Activated CD8-positive, alpha-beta memory T cell treated with anti-CD3 and anti-CD28 coated beads, Interleukin-2, amount 50 U/mL, for 1 hour (primary cell): ENCODE measurements around the gene HOXB6.
A peak's percentile ranks its signal among the peaks of the same experiment; 100 is the strongest.

Experiments
- DNase-seq: peaks from one replicate; pipeline ENCODE4 v3.0.0-alpha.2; 2020; ENCODE audit errors: extremely low read depth

HOXB6 gene

GRCh38 chr17:48621410-48622392 is 16.9 kb upstream of the HOXB6 start:
- DNase-seq, result no peak

DNA sequence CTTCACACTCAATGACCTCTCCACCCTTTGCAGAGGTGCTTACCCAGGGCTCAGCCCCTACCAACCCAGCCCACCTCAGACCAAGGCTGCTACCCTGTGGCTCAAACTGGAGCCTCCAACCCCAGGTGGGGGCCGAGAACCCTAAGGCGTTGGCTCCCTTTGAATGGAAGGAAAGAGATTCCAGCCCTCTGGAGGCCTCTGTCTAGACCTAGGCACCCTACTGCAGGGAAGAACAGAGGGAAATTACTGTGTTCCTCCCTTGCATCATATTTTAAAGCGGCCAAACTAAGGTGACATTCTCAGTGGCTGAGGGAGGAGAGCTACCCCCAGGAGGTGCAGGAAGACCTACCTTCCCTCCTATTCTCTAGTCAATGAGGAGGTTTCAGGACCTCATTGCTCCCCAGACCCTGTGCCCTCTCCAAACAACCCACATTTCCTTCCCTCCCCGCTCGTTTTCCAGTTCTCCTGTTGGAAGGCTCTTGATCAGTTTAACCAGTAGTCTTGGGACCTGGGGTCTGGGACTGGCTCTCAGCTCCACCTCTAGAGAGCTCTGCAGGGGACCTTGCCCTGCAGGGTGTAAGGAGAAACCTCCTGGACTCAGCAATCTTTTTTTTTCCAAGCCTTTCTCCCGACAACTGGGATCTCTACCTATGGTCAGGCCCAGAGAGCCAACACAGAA is 15.8 kb upstream of the HOXB6 start:
- DNase-seq, result no peak

- no peak for DNase-seq
Observed at GRCh38 chr17:48619826-48620449, 15.2 kb upstream of the HOXB6 start.

DNA sequence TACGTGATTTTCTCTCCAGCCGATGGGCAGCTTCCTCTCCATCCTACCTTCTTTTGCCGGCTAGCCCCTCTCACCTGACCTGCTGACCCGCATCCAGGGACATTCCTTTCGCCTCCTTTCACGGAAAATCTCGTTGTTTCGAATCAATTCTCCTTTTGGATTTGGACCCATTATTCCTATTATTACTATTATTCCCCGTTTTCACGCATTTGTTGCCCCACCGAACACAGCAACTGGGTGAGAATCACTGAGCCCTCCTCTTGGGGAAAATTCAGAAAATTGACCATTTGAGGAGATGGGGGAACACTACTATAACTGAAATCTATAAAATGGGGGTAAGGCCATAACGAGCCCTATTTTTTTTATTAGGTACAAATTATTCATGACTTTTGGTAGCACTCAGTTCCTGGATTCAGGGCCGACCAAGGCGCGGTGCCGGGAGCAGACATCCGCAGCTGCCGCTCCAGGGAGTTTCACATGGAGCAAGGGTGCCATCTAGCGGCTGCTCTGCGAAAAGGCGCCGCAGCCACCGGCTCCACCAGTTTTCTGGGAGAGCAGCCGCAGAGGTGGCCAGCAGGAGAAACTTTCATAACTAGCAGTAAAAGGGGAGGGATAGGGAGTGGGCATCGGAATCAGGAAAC is 13.6 kb upstream of the HOXB6 start:
- DNase-seq, result peak; percentile 47

- no peak for DNase-seq
Observed at GRCh38 chr17:48617471-48618255, 12.9 kb upstream of the HOXB6 start.

- DNase-seq, result no peak
Observed at GRCh38 chr17:48616717-48617470, 12.1 kb upstream of the HOXB6 start.

GRCh38 chr17:48615963-48616716 is 11.4 kb upstream of the HOXB6 start:
- no peak for DNase-seq

DNA sequence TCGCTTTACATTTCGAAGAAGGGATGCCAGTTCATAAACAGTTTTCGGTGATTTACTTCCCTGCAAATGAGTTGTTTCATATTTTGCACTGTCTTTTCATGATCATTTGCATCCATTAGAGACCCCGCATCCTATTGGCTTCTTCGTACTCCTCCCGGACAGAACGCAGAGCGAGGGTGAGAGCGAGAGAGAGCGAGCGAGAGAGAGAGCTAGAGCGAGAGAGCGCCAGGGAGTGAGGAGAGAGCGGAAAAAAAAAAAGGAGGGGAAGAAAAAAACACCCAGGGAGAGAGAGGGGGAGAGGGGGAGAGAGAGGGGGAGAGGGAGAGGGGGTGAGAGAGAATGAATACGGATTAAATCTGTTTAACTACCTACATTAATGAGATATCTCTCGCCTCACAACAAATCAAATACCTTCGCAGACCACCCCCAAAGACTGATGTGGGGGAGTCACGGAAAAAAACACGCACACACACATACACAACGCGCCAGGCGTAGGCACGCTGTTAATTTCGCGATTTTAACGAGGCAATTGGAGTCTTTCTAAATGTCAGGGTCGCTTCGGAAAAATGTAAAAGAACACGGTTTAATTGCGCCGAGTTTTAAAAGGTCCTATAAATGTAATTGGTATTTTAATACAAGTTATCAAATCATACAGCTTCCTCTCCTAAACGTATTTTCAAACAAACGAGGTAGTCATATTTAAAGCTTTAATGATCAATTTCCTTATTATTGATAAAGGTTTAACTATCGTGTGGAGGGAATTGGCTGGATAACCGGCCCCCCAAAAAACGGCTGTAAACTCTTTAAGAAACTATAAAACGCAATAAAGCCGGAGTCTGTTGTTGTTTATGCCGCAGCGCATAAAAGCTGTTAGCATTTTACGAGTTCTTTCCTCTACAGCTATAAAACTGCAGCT is 10.5 kb upstream of the HOXB6 start, which contains the start of gene HOXB8:
Gene HOXB8 (minus strand): TSS at position 246 of the 916 bp plus-strand sequence. CDS start 588 bp downstream, outside the sequence.
- no peak for DNase-seq

- DNase-seq, result no peak
Observed at GRCh38 chr17:48613862-48614694, 9.3 kb upstream of the HOXB6 start.

GRCh38 chr17:48612854-48613691 is 8.3 kb upstream of the HOXB6 start:
- DNase-seq, result no peak

- DNase-seq, result no peak
Observed at GRCh38 chr17:48612456-48612853, 7.7 kb upstream of the HOXB6 start.

DNA sequence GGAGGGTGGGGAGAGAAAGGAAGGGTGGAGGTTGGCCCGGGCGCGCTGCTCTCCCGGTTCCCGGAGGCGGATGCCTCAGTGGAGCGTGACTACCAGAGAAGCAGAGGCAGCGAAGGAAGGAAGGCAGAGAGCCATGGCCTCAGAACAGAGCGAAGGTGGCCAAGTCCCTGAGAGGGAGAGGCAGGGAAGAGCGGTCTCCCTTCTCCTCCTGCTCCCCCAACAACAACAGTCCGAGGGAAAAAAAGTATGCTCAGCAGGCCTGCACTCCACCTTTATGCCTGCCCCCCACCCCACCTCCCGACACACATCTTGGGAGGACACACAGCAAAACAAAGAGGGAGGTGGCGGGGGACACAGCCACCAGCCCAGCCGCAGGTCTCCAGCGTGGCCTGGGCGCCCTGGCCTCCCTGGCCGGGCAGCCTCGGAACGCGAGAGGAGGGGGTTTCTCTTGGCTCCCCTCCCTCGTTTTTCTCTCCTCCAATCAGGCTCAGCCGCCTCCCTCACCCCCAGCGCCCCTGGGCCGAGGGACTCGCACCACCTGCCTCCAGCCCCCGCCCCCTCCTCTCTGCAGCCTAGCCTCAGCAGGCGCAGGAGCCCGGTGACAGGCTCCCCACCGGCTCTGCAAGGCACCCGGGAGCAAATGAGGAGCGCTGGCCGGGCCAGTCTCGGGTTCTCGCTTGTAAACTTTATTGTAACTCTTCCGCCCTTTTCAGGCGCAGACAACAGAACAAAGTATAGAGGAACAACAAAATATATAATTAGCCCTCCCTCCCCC is 7.1 kb upstream of the HOXB6 start:
- no peak for DNase-seq

- DNase-seq, result no peak
Observed at GRCh38 chr17:48611213-48611612, 6.4 kb upstream of the HOXB6 start.

- no peak for DNase-seq
Observed at GRCh38 chr17:48610282-48611211, 5.8 kb upstream of the HOXB6 start, which contains the start of gene HOXB7. HOXB7 (minus strand) TSS chr17:48611017; CDS start chr17:48610918, 99 bp downstream.
